GM21515 (cell line): Measurements from ENCODE around the gene VPS33B.
"Not testable (repeated sequence)": the region's sequence is repeated elsewhere in the genome, so short reads cannot be mapped to it uniquely, and the experiment has no call there.

Experiments
- ATAC-seq: cut with Tn5 transposase; IDR thresholded peaks from one replicate; pipeline ENCODE4 v1.9.1; 2021; ENCODE audit not compliant: unreplicated experiment

Gene VPS33B

DNA sequence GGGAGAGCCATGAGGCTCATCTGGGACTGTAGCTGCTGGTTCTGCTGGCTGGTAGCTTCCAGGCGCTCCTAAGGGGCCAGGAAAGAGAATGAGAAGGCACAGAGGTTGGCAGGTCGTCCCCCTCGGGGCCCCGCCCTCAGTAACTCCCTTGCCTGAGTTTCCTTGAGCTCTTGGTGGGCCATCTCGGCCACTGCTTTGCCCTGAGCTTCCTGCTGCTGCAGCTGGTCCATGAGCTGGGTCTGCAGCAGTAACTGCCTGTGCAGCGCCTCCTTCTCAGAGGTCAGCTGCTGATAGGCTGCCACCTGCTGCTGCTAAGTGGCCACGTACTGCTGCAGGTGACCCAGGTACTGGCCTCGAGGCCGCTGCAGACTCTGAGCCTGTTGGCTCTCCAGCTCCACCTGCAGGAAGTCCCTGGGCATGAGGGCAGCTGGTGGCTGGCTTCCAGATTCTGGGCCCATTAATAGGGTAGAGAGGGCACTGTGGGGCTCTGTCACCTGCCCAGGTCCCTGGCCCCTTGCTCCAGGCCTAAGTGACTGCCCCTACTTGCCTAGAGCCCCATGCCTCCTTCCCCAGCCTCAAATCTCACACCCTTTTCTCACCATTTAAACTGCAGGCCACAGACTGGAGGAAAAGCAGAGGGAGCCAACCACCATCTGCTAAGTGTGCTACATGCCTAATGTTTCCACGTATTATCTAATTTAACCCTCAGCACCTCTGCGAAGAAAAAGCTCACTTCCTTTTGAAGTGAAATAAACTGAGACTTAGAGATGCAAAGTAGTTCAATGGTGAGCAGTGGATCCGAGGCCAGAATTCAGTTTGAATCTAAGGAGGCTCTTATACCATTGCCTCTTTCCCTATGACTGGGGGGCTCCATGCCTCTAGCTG, 10.8 kb upstream of the VPS33B start:
- no peak for ATAC-seq

DNA sequence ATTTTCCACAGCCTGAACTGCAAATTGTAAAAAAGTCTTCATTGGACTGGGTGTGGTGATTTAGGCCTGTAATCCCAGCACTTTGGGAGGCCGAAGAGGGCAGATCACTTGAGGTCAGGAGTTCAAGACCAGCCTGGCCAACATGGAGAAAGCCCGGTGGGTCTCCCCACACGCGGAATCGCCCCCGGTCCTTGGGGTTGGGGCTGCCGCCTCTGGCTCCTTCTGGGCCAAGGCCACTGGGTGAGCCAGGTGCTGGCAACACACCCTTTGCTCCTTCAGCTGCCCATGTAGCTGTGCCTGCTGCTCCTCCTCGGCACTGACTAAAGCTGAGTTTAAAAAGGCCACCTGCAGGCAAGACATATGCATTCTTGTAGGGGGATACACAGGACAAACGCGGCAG, 9.4 kb upstream of the VPS33B start:
- ATAC-seq: no peak

DNA sequence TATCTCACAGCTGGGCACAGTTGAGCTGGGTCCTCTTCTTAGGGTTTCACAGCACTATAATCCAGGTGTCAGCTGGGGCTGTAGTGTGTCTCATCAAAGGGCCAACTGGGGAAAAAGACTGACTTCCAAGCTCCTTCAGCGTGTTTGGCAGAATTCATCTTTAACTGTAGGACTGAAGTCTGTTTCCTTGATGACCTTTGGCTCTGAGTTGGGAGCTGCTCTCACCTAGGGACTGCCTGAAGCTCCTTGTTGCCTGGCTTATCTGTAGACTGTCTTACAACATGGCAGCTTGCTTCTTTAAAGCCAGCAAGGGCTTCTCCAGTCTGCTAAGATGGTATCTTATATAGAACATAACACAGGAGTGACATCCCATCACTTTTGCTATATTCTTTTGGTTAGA, 5.3 kb upstream of the VPS33B start:
- ATAC-seq: no peak

DNA sequence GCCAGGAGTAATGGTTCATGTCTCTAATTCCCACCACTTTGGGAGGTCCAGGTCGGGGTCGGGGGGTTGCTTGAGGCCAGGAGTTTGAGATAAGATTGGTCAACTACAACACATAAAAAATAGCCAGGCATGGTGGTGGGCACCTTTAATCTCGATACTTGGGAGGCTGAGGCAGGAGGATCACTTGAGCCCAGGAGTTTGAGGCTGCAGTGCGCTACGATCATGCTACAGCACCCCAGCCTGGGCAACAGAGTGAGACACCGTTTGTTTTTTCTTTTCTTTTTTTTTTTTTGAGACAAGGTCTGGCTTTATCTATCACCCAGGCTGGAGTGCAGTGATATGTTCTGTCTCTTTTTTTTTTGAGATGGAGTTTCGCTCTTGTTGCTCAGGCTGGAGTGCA, 1.3 kb upstream of the VPS33B start:
- ATAC-seq: no peak

DNA sequence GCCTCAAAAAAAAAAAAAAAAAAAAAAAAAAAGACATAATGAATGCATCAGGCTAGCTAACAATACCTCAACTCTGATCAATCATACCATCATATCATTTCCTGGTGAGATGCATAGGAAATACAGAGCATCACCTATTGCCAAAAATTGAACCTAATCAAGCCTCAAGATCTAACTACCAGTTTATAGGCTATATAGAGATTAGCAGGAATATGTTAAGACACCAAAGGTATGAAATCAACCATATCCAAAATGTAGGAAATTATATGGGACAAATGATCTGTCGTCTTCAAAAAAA, 387 bp upstream of the VPS33B start:
- no peak for ATAC-seq

DNA sequence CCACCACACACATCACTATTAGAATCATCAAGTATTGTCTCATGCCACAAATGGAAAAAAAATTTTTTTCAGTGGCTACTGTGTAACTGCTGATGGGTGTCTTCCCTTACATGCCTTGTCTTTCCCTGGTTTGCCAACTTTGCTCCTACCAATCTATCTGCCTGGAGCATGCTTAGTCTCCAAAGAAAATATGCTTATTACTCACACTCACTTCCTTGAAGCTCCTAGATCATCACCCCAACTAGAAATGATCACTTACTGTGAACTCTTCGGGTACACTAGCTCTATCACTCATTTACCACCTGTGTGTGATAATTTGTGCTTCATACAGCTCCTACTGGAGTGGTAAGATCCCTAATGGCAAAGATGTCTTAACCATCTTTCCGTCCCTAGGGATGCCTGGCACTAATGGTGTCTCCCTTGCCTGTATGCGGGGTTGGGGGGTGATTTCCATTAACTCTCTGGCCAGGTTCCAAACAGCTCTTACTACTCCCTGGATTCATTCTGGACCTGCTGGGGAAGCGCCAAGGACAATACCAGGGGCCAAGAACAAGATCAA, 799 bp downstream of the VPS33B start:
- ATAC-seq: no peak

DNA sequence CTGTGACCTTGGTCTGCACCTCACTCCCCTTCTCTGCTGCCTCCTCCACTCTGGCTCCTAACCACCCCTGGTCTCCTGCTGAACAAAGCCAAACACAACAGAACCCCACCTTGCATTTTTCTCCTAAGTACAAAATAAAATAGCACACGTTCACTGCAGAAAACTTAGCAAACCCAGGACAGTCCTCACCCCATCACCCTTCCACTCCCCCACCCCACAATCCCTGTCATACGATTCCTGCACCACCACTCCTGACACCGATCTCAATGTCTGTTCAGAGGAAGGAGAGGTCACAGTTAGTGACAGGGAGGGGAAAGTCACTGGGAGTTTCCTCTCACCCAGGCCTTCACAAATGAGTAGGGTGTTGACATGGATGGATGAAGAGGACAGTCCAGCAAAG, 4.2 kb downstream of the VPS33B start:
- no peak for ATAC-seq

DNA sequence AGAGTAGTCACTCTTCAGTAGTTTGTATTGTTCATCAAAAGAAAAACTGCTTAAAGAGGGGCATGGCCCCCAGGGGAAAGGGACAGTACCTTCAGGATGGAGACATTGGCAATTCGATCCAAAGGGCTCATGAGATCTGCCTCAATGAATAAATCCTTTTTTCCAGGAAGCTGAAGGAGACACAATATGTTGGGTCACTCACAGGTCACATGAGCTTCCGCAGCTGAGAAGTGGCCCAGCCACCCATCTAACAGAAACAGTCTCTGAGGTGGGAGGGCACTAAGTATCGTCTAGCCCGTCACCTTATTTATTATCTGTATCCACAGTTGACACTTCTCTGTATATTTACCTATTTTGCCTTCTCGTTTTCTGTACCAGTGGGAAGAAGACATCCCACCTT, 4.7 kb downstream of the VPS33B start:
- ATAC-seq: no peak

DNA sequence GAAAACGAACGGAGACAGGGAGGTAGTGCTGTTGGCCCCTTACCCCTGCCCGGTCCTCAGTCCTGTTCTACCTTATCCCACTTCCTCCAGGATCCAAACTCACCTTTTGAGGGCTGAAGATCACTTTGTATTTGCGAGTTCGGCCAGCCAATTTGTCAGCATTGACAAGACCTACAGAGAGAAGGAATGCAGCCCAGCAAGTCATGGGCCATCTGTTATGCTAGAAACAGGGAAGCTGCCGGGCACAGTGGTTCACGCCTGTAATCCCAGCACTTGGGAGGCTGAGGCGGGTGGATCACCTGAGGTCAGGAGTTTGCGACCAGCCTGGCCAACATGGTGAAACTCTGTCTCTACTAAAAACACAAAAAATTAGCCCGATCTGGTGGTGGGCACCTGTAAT, 8.7 kb downstream of the VPS33B start:
- not testable (repeated sequence) for ATAC-seq

DNA sequence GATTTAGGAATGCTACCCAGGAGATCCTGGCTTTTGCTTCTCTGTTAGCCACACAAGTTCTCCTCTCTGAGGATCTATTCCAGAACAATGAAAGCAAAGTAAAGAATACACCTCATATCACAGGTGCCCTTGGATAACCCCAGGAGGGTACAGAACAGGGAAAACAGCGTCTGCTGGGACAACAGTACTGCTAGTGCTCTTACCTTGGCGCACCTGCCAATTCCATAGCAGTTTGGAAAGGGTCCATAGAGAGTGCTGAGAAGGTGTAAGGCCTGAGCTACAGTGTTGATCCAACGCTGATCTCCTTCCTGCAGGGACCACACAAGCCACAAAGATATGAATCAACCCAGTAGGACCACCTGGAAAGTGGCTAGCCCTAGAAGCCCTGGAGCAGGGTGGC, 15.1 kb downstream of the VPS33B start:
- ATAC-seq: no peak

DNA sequence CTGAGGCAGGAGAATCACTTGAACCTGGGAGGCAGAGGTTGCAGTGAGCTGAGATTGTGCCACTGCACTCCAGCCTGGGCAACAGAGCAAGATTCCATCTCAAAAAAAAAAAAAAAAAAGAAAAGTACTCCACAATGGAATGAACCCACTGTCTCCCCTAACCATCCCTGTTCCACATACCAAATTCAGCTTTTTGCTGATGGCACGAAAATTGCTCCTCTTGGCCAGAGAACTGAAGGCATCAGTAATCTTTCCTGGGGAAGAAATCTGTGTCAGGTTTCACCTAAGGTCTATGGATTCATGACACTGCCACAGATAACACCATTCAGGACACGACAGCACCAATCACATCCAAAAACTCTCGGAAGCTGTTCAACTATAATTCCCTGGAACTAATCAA, 21.2 kb downstream of the VPS33B start:
- ATAC-seq: no peak

DNA sequence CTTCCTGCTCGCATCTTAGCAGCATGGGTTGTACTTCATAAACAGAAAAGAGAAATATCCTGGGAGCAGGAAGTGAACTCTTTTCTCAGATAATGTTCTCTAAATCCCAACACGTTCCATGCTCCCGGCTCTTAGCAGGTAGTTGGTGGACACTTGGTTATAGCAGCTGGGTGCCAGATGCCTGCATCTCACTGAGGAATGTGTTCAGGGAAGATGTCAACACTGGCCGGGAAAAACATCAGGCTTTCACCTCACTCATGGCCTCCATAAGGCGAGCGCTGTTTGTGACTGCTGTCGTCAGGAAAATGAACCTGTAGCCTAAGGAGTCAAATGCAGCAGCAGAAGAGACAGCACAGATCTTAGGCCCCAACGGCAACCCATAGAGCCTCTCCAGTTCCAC, 23.7 kb downstream of the VPS33B start:
- ATAC-seq: no peak

DNA sequence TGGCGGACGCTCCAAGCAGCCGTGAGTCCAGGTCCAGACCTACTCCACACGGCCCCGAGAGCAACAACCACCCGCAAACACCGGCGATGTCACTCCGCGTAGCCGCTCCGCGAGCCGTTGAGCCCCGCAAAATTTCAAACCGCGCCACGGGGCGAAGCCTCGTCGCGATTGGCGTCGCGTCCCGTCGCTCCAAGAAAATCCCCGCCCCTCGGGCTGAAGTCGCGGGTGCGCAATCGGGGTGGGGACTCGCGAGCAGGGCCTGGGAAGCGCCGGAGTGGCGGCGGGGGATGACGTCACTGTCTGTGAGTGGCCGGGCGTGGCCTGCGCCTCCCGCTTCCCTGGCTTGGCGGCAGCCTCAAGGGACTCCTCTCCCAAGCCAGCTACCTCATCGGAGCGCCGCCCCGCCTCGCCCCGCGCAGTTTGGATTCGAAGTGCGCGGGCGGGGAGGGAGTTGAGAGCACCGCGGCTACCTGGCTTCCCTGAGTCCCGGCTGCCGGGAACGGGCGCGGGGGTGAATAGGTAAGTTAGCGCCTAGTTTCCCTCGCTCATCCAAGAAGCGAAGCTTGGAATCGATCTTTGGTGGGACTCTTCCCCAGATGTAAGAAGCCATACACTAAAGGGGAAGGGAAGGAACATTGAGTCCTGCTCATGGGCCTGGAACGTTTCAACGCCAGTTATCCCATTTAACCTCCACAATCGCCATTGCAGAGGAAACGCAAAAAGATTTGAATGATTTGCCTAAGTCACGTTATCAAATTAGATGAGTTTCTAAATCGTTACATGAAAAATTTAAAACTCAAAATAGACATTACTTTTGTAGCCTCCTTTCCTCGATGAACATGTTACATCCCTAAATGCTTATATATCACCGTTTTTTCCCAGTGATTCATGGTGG, 27.7 kb downstream of the VPS33B start, which contains the start of gene PRC1:
TSS of gene PRC1 (minus strand) at position 119 of the 895 bp plus-strand sequence. CDS start at position 1, 118 bp downstream.
- ATAC-seq: peak; percentile 95

DNA sequence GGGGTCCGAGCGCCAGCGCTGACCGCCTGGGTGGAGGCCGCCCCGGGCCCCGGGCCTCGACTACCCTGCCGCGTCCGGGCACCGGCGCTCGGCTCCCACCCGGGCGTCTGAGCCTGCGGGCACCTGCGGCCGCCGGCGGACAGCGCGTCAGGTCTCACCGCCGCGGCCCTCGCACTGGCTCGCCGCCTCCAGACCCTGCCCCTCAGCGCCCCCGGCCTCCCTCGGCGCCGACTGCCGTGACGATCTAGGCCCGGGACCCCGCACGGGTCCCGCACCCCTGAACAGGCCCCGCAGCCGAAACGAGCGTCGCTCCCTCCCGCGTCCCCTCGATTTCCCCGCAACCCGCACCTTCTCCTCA, 28.4 kb downstream of the VPS33B start:
- peak; percentile 18 for ATAC-seq

DNA sequence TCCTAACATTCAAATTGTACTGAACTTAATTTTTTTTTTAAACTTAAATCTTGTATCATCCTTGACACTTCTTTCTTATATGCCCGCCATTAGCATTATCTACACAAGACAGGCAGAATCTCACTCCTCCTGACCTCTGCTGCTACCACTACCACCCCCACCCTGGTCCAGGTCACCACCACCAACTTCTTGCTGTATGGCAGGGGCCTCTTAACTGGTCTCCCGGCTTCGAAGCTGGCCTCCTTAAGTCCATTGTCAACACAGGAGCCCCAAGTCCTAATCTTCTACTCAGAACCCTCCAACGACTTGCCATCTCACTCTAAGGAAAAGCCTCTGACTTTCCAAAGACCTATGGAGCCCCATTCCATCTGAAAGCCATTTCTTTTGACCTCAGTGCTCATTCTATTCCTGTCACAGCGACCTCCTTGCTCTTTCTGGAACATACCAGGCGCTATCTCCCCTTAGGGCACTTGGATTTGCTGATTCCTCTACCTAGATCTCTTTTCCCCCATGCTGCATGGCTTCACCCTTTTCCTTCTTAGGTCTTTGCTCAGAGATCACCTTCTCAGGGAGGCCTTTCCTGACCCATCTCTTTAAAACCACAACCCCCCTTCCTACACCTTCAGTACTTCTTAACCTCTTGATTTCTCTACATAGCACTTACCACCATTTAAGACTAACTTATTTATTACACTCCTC, 30.7 kb downstream of the VPS33B start:
- ATAC-seq: no peak

DNA sequence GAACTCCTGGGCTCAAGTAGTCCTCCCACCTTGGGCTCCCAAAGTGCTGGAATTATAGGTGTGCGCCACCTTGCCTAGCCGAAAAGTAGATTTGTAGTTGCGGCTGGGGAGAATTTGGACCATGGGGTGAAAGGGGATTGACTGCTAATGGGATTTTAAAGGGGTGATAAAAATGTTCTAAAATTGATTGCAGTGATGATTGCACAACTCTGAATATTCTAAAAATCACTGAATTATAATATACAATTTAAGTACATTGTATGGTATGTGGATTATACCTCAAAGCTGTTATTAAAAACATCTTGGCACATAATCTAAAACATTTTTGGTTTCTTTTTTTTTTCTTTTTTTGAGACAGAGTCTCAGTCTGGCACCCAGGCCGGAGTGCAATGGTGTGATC, 31.9 kb downstream of the VPS33B start:
- no peak for ATAC-seq

DNA sequence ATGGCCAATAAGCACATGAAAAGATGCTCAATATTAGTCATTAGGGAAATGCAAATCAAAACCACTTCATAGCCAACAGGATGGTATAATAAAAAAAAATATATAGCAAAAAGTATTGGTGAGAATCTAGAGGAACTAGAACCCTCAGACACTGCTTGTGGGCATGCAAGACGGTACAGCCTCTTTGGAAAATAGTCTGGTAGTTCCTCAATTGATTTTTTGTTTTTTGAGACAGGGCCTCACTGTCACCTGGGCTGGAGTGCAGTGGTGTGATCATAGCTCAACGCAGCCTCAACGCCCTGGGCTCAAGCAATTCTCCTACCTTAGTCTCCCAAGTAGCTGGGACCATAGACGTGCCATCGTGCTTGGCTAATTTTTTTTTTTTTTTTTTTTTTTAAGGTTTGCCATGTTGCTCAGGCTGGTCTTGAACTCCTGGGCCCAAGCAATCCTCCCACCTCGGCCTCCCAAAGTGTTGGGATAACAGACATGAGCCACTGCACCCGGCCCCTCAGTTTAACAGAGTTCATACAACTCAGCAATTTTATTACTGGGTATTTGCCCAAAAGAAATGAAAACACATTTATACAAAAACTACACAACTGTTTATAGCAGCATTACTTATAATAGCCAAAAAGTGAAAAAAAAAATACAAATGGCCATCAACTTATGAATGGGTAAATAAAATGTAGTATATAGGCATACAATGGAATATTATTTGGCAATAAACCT, 33.2 kb downstream of the VPS33B start:
- ATAC-seq: no peak

DNA sequence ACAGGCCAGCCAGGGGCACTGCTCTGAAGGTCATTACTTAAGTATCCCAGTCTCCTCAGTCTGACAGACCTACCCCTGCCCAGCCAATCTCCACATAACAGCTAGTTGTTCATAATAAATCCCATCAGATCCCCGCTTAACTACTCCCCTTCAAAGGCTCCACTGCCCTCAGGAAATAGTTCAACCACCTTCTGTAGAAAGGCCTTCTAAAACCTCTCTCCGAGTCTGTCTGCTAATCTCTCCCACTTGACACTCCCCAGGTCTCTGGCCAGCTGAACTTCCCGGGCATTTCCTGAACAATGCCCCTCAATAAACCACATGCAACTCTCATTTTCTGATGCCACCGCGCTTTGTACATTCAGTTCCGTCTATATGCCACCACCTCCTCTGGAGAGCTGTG, 34.1 kb downstream of the VPS33B start:
- no peak for ATAC-seq

DNA sequence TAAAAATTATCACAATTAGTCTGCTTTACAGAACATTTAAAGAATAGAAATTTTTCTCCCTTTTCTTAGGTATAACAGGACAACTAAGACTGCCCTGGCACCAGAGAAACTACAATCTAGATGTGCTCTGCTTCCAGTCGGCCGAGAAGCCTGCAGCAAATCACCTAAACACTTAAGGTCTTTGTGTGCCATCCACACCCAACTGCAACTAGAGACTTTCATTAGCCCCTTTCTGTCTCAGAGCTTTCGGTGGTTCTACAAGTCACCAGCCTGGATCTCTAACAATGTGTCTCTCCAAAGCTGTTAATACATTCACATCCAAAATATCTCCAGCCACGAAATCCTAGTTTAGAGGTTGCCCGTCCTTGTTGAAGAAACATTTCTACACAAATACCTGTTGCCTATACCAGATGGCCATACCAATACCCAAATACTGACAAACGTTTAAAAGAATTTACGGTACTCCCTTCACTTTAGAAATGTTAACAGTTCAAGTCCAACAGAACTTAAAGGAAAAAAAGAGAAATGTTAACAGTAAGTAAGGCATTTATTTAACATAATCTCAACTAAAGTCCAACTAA, 34.7 kb downstream of the VPS33B start:
- ATAC-seq: no peak

DNA sequence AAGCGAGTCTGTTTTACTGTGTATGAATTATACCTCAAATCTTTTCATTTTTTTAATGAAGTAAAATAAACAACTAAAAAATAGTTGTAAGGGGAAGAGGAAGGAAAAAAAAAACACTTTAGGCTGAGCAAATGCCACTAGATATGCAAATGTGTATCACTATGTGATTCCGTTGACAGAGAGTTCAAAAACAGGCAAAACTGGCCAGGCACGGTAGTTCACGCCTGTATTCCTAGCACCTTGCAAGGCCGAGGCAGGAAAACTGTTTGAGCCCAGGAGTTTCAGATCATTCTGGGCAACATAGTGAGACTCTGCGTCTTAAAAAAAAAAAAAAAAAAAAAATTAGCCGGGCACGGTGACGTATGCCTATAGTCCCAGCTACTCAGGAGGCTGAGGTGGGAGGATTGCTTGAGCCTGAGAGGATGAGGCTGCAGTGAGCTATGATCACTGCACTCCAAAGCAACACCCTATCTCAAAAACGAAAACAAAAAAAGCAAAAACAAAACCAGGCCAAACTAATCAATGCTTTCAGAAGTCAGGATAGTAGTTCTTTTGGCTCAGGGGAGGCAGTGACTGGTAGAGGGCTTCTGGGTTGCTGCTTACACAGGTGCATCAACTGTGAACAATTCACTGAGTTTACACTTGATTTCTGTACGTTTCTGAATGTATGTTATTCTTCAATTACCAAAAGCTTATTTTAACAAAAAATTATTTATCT, 35.4 kb downstream of the VPS33B start:
- ATAC-seq: no peak
